Epithelial cell of proximal tubule (primary cell): ENCODE measurements around the gene MMP20. TPM values are rescaled to one million over a fixed set of nuclear protein-coding genes. Genes with fewer than 3 reads are reported as not detected.

Experiments
- DNase-seq: peaks from one replicate; pipeline ENCODE4 v3.0.0-alpha.2; 2011; ENCODE audit warnings: low read depth
- H3K4me3 ChIP-seq: 2 replicates; pipeline ENCODE4 v1.5.1; 2011; ENCODE audit warnings: low read depth, mild to moderate bottlenecking, low read length
- total RNA-seq: library from RNA; depleted of rRNA; stranded (reverse); fragments of >200 nt; gene quantifications from 2 replicates; pipeline ENCODE4 v1.2.3, GENCODE V29; 2015
- TF ChIP-seq, protein P1 (sequence below): conservative IDR thresholded peaks from 2 replicates; pipeline ENCODE4 v1.5.1; 2012; ENCODE audit warnings: low read depth, mild to moderate bottlenecking, low read length

The MMP20 gene
- total RNA-seq, 1 donor from 2014 or later = not detected

DNA sequence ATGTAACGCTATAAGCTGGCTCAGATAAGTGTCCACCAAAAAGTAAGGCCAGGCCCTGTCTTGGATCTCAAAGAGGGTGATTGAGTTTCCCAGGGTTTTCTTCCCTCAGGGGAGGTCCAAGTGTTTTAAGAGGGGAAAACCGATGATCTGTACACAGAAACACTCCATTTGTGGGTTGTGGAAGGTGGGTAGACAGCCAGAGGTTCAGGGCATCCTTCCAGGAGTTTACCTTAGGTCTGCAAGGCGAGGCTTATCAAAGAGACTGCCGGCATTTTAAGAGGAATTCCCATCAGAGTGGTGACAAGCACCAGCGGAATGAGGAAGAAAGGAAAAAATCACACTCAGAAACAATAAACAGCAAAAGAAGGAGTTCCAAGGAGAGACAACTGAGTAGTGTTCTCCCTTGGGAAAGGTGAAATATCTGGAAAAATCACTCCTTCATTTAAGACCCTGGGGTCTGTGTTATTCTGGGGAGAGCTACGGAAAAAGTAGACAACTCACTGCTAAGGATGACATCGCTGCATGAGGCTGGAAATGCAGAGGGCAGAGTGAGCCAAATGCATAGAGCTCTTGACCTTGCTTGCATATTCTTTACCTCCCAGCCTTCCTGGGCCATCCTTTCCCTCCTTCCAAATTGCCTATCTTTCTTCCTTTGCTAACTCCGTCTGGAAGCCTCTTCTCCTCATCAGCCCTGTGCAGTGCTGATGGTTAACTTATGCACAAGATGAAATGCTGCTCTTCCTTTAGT lies 72.5 kb downstream of the MMP20 start:
- H3K4me3 ChIP-seq = no peak overlapping the region
- no peak for DNase-seq
- TF ChIP-seq, protein P1, sequence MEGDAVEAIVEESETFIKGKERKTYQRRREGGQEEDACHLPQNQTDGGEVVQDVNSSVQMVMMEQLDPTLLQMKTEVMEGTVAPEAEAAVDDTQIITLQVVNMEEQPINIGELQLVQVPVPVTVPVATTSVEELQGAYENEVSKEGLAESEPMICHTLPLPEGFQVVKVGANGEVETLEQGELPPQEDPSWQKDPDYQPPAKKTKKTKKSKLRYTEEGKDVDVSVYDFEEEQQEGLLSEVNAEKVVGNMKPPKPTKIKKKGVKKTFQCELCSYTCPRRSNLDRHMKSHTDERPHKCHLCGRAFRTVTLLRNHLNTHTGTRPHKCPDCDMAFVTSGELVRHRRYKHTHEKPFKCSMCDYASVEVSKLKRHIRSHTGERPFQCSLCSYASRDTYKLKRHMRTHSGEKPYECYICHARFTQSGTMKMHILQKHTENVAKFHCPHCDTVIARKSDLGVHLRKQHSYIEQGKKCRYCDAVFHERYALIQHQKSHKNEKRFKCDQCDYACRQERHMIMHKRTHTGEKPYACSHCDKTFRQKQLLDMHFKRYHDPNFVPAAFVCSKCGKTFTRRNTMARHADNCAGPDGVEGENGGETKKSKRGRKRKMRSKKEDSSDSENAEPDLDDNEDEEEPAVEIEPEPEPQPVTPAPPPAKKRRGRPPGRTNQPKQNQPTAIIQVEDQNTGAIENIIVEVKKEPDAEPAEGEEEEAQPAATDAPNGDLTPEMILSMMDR = no peak

DNA sequence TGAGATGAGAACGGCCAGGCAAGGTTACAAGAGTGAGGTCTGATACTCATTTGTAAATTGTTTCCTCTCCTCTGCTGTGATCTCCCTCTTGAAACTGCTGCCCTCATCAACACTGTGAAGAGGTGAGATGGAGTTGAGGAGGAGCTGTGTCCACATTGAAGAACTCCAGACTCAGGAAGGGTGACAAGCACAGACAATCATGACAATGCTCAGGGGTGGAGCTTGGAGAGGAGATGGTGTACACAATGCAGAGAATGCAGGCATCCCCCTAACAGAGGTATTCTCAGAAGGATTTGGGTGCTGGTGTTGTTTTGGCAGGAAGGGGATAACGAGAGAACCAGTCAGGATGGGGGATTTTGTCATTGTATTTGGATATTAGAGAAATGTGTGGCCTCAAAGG lies 73.1 kb downstream of the MMP20 start:
- no peak overlapping the region for H3K4me3 ChIP-seq
- DNase-seq = no peak
- TF ChIP-seq, protein P1 = no peak

DNA sequence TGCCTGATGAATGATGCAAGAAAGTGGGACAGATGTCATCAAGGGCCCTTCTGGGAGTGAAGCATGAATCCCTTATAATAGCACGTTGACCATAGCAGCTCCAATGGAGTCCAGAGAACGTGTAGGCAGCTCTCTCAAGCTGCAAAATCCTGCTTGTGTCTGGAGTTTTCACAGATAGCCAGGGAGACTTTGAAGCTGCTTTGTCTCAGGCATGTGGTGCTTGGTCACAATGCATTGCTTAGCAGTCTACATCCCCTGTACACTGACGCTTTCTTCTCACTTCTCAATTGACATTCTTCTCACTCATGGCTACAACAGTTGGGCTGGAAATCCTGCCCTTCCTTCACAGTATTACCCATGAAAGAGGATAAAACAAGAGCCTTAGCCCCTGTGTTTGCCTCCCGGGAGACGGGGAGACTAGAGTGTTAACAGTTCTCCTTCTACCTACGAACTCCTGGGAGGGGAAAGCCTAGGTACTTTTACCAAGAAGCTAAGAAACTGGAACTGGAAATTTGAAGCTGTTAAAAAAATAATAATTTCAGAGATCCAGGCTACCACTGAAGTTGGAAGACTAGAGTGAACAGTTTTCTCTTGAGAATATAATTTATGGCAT lies 73.9 kb downstream of the MMP20 start:
- H3K4me3 ChIP-seq = no peak overlapping the region
- TF ChIP-seq, protein P1 = no peak
- no peak for DNase-seq

DNA sequence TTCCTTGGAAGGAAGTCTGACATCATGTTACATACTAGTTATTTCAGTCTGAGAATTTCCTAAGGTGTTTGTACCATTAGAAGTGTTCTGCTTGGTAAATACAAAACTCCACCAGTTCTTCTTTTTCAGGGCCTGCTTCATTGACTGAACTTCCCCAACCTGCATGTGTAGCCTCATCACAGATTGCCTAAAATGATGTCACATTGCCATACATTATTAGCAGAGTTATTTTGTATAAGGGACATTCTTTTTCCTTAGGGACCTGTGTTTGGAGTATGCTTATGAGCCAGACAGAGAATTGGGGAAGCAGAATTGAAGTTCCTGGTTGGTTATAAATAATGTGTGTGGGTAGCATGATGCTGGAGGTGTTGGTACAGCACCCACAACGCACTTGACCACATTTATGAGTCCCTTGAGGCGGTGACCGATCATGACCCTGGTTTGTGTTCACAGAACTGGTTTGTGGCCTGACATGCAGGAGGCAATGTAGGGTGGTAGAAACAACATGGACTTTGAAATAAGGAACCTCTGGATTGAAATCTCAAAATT lies 78.1 kb downstream of the MMP20 start:
- TF ChIP-seq, protein P1 = no peak
- no peak for DNase-seq
- no peak overlapping the region for H3K4me3 ChIP-seq

DNA sequence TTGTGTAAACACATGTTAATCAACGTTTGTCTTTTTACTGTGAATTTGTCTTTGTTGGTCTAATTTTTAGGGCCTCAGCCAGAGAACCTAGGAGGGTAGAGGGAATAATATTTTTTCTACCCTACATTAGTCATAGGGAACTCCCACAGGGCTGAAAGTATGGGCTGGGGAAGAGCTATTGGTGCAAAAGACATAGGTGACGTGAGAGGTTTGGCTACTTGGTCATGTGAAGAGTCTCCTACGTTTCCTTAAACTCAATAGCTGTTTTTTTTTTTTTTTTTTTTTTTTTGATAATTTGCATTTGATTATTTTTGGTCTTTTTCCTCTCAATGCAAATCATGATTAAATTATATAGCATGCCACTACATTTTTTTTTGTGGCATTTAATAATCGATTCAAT lies 78.7 kb downstream of the MMP20 start:
- no peak overlapping the region for H3K4me3 ChIP-seq
- no peak for DNase-seq
- TF ChIP-seq, protein P1 = no peak

DNA sequence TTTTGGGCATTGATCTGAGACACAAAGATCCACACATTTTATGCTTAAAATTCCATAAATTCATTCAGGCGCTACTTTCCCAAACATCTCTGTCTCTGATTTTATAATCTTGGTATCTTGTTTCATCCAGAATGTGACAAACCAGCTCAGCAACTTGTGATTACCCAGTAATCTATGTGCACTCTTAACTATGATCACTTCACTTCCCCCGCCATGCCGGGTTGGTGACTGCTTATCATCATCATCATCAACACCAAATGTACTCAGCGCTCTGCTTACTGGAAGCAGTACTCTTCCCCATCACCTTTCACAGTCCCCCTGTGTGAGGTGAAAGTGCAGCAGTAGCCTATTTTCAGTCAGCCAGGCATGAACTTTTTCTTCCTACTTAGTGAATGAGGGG lies 79.4 kb downstream of the MMP20 start:
- no peak for DNase-seq
- TF ChIP-seq, protein P1 = no peak
- H3K4me3 ChIP-seq = no peak overlapping the region
